ENCODE measurements around the gene DPP9.

DNA sequence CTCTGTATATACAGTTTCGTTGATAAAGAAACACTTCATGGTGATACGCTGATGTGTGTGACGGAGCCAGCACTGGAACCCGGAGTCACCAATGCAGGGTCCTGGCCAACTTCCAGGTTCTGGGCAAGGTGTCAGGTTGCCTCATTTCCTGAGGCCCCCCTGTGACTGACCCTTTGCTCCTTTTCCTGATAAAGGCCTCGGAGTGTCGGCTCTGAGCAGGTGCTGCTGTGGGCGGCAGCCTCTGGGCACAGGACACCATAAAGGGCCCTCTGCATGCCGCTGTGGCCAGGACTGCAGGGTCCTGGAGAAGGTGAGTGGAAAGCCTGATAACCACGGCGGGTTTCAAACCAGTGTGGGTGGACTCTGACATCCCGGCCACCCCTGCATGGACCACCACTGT is 36.2 kb downstream of the DPP9 start:
- TF ChIP-seq POLR2A (IDR thresholded peaks at IDR 0.05), result no peak
- TF ChIP-seq, protein P1, sequence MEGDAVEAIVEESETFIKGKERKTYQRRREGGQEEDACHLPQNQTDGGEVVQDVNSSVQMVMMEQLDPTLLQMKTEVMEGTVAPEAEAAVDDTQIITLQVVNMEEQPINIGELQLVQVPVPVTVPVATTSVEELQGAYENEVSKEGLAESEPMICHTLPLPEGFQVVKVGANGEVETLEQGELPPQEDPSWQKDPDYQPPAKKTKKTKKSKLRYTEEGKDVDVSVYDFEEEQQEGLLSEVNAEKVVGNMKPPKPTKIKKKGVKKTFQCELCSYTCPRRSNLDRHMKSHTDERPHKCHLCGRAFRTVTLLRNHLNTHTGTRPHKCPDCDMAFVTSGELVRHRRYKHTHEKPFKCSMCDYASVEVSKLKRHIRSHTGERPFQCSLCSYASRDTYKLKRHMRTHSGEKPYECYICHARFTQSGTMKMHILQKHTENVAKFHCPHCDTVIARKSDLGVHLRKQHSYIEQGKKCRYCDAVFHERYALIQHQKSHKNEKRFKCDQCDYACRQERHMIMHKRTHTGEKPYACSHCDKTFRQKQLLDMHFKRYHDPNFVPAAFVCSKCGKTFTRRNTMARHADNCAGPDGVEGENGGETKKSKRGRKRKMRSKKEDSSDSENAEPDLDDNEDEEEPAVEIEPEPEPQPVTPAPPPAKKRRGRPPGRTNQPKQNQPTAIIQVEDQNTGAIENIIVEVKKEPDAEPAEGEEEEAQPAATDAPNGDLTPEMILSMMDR (IDR thresholded peaks at IDR 0.05), result no peak

Measured in lower leg skin (tissue), 3 donors.